MG63 (cell line): ENCODE data around the gene F8. TPM values are rescaled to one million over a fixed set of nuclear protein-coding genes. Genes with fewer than 3 reads are reported as not detected.
"Not testable (repeated sequence)": the region's sequence is repeated elsewhere in the genome, so short reads cannot be mapped to it uniquely, and the experiment has no call there.

Experiments used
- DNase-seq: peaks from one replicate; pipeline ENCODE4 v3.0.0-alpha.2; 2020
- H3K27me3 ChIP-seq: fragments of 250-450 bp; sonication (Bioruptor Pico); 2 replicates; pipeline ENCODE4 v1.5.1; 2020; ENCODE audit warnings: mild to moderate bottlenecking, moderate library complexity
- H3K36me3 ChIP-seq: fragments of 250-450 bp; sonication (Bioruptor Pico); 2 replicates; pipeline ENCODE4 v1.5.1; 2020; ENCODE audit warnings: mild to moderate bottlenecking, moderate library complexity
- H3K4me3 ChIP-seq: fragments of 250-450 bp; sonication (Bioruptor Pico); 2 replicates; pipeline ENCODE4 v1.5.1; 2020; ENCODE audit warnings: mild to moderate bottlenecking, moderate library complexity
- H3K9me3 ChIP-seq: fragments of 250-450 bp; sonication (Bioruptor Pico); 2 replicates; pipeline ENCODE4 v1.5.1; 2020; ENCODE audit warnings: mild to moderate bottlenecking, moderate library complexity
- total RNA-seq: library from RNA; depleted of rRNA; stranded (reverse); fragments of >200 nt; shearing (Covaris generic); gene quantifications from 2 replicates; pipeline ENCODE4 v1.2.3, GENCODE V29; 2014; ENCODE audit warnings: low replicate concordance

Gene F8
- total RNA-seq, 1 experiment from 2014 or later = 5.6 TPM

GRCh38 chrX:154855256-154855655, 167.3 kb downstream of the F8 start:
- Histone ChIP-seq H3K4me3 (no peak overlapping the region), H3K9me3 (no peaks in the 10 kb centered on the region), H3K36me3 (no peaks in the 10 kb centered on the region), H3K27me3 (no peaks in the 10 kb centered on the region)
- DNase-seq = no peak

- H3K9me3 ChIP-seq = no peaks in the 10 kb centered on the region
- no peaks in the 10 kb centered on the region for H3K36me3 ChIP-seq
- H3K27me3 ChIP-seq = no peaks in the 10 kb centered on the region
- DNase-seq = no peak
- no peak overlapping the region for H3K4me3 ChIP-seq
These were observed 171.4 kb downstream of the F8 start for GRCh38 chrX:154850957-154851611.

DNA sequence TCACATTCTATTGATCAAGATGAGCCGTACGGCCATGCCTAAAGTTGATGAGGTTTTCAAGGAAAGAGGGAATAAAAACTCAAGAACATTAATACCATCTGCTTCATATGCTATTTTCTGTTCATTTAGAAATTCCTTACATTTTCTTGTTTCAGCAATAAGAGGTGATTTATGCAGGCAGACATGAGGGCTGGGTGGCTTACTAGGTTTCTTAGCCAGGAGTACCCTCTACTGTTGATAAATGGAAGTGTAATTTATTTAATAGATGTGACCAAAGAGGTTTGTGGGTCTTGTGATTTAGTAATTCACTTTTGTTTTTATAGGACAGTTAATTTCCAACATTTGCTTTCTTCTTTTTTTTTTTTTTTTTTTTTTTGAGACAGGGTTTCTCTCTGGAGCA, 181.7 kb downstream of the F8 start:
- DNase-seq = no peak
- no peaks in the 10 kb centered on the region for H3K9me3 ChIP-seq
- no peak overlapping the region for H3K4me3 ChIP-seq
- no peaks in the 10 kb centered on the region for H3K27me3 ChIP-seq
- no peaks in the 10 kb centered on the region for H3K36me3 ChIP-seq

DNA sequence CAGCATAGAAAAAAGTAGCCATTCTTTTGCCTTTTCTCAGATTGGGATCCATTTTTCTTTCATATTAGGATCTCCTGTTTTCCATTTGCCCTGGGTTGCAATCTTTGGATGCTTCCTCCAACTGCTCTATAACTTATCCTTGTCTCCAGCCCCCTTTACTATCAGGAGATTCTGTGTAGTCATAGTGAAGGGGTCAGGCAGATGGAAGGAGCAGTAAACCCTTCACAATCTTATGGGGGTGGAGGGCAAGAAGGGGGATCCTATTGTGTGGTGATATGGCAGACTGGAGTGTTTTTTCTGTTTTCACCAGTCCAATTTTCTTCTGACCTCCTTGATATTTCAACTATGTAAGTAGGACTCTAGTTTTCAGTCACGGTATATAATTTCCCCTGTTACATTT, 186.4 kb downstream of the F8 start:
- no peak overlapping the region for H3K4me3 ChIP-seq
- DNase-seq = no peak

GRCh38 chrX:154834562-154834961, 188.0 kb downstream of the F8 start, which contains the start of gene SMIM9:
Gene SMIM9, minus strand, starts transcription at chrX:154834662. Its CDS starts 3,806 bp downstream, at chrX:154830856.
- no peaks in the 10 kb centered on the region for H3K27me3 ChIP-seq
- H3K4me3 ChIP-seq = no peak within 1 kb of the TSS
- no peaks in the 10 kb centered on the region for H3K36me3 ChIP-seq
- no peaks in the 10 kb centered on the region for H3K9me3 ChIP-seq
- DNase-seq = no peak

More for the DNA sequence above, 186.4 kb downstream of the F8 start:
- no peaks in the 10 kb centered on the region for H3K27me3 ChIP-seq
- no peaks in the 10 kb centered on the region for H3K9me3 ChIP-seq
- H3K36me3 ChIP-seq = no peaks in the 10 kb centered on the region

DNA sequence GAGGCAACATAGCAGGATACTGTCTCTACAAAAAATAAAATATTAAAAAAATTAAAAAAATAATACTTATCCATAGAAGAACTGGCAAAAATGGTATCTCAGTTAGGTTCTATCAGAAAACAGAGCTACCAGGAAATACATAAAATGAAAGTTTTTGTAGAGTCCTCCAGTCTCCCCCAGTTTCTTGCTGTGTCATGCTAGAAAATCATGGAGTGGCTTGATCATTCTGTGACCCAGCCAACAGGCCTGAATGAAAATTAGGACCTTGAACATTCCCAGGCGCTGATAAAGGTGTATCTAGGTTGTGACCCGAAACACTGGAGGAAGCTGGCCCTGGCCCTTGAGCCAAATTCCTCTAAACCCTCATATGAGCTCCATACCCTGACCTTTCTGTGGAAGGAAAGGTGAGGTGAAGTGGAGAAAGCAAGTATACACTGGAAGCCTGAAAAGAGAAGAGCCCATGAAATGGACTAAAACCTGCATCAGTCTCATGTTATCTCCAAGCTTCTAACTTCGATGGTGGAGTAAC, 188.7 kb downstream of the F8 start:
- Histone ChIP-seq H3K4me3 (no peak overlapping the region), H3K36me3 (no peaks in the 10 kb centered on the region), H3K27me3 (no peaks in the 10 kb centered on the region), H3K9me3 (no peaks in the 10 kb centered on the region)
- no peak for DNase-seq

DNA sequence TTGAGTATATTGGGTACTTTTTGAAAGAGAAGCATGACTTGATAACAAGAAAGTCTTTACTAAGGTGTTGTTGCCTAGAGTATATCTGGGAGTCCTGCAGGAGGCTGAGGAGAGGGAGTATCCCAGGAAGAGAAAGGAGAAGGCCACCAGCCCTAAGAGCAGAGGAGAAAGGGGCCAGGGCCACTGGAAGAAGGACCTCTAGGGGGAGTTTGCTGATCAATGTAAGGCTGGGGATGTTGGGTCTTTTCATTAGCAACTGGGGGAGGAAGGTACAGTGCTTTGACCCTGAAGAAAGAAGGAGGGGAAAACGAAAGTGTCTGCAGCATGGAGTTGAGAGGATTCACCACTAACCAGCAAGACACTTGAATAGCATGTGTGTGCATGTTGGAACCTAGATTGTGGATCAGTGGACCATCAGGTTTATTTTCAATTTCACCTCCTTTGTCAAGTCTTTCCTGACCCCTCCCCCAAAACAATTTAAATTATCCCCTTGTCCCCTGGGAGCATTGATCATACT, 192.5 kb downstream of the F8 start:
- Histone ChIP-seq H3K27me3 (no peaks in the 10 kb centered on the region), H3K4me3 (no peak overlapping the region), H3K9me3 (no peaks in the 10 kb centered on the region), H3K36me3 (no peaks in the 10 kb centered on the region)
- DNase-seq = no peak

GRCh38 chrX:154829134-154829533, 193.4 kb downstream of the F8 start:
- DNase-seq = no peak
- Histone ChIP-seq H3K9me3 (no peaks in the 10 kb centered on the region), H3K27me3 (no peaks in the 10 kb centered on the region), H3K36me3 (no peaks in the 10 kb centered on the region), H3K4me3 (no peak overlapping the region)

DNA sequence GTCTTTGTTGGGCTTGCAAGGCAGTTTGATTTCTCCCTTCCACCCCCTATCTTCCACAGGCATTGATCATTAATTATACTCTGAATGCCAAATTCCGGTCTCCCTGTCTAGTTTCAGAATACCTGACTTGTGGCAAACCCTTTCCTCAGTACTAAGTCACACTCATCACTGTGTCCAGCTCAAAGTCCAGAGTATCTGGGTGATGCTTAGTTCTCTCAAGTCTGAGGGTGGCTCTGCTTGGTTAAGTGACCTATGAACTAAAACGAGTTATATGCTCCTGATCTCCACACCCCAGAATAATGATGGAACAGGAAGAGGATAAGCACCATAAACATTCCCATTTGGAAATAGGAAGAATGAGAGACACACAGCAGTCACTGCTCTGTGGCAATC, 194.5 kb downstream of the F8 start:
- Histone ChIP-seq H3K4me3 (no peak overlapping the region), H3K36me3 (no peaks in the 10 kb centered on the region), H3K27me3 (no peaks in the 10 kb centered on the region), H3K9me3 (no peaks in the 10 kb centered on the region)
- no peak for DNase-seq

GRCh38 chrX:154827194-154828015, 195.1 kb downstream of the F8 start:
- no peaks in the 10 kb centered on the region for H3K36me3 ChIP-seq
- no peaks in the 10 kb centered on the region for H3K27me3 ChIP-seq
- no peaks in the 10 kb centered on the region for H3K9me3 ChIP-seq
- no peak for DNase-seq
- no peak overlapping the region for H3K4me3 ChIP-seq

DNA sequence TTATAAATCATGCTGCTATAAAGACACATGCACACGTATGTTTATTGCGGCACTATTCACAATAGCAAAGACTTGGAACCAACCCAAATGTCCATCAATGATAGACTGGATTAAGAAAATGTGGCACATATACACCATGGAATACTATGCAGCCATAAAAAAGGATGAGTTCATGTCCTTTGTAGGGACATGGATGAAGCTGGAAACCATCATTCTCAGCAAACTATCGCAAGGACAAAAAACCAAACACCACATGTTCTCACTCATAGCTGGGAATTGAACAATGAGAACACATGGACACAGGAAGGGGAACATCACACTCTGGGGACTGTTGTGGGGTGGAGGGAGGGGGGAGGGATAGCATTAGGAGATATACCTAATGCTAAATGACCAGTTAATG, 196.9 kb downstream of the F8 start:
- H3K9me3 ChIP-seq = not testable (repeated sequence)

DNA sequence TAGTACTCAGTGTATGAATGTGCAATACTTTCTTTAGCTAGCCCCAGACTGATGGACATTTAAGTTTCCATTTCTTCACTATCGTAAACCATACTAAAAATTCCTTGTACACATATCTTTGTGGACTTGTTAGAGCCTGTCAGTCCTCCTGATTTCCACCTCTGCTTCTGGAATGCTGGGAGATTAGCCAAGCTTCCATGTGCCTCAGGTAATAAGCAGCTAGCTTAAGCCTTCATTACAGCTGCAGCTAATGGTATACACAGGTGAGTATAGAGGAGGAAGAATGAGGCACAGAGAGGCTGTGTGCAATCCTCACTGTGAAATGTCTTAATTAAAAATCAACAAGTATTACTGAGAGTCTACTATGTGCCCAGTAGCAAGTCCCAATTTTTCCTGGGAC, 197.9 kb downstream of the F8 start:
- no peaks in the 10 kb centered on the region for H3K9me3 ChIP-seq
- no peaks in the 10 kb centered on the region for H3K27me3 ChIP-seq
- no peaks in the 10 kb centered on the region for H3K36me3 ChIP-seq
- H3K4me3 ChIP-seq = no peak overlapping the region
- DNase-seq = no peak

More for the DNA sequence above, 196.9 kb downstream of the F8 start:
- not testable (repeated sequence) for H3K27me3 ChIP-seq, DNase-seq, H3K4me3 ChIP-seq, H3K36me3 ChIP-seq

DNA sequence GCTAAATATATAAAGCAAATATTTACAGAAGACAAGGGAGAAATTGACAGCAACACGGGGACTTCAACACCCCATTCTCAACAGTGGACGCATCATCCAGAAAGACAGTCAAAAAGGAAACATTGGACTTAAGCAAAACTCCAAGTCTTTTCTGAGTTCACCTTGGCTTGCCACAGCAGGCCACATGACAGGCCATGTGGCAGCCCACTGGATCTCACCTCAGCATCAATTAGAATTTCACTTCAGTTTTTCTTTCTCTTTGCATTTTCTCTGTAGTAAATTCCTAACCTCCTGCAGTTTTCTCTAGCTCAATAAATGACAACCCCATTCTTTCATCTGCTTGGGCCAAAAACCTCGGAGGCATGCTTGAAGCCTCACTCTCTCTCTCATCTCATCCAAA, 200.5 kb downstream of the F8 start:
- no peaks in the 10 kb centered on the region for H3K36me3 ChIP-seq
- DNase-seq = no peak

GRCh38 chrX:154821523-154821922, 201.0 kb downstream of the F8 start:
- no peak overlapping the region for H3K4me3 ChIP-seq
- H3K27me3 ChIP-seq = no peaks in the 10 kb centered on the region
- DNase-seq = no peak
- no peaks in the 10 kb centered on the region for H3K9me3 ChIP-seq
- no peaks in the 10 kb centered on the region for H3K36me3 ChIP-seq

More for the DNA sequence above, 200.5 kb downstream of the F8 start:
- Histone ChIP-seq H3K9me3 (no peaks in the 10 kb centered on the region), H3K27me3 (no peaks in the 10 kb centered on the region), H3K4me3 (no peak overlapping the region)

GRCh38 chrX:154819771-154820341, 202.7 kb downstream of the F8 start:
- Histone ChIP-seq H3K27me3 (no peaks in the 10 kb centered on the region), H3K9me3 (no peaks in the 10 kb centered on the region), H3K36me3 (no peaks in the 10 kb centered on the region), H3K4me3 (no peak overlapping the region)
- no peak for DNase-seq

GRCh38 chrX:154818916-154819770, 203.4 kb downstream of the F8 start:
- Histone ChIP-seq H3K36me3 (no peaks in the 10 kb centered on the region), H3K9me3 (no peaks in the 10 kb centered on the region), H3K27me3 (no peaks in the 10 kb centered on the region), H3K4me3 (no peak overlapping the region)
- no peak for DNase-seq
